Measurements from ENCODE around the gene CCND1.

GRCh38 chr11:69699213-69699612, 58.3 kb downstream of the CCND1 start:
- no peak for TF ChIP-seq GATA3 (IDR thresholded peaks at IDR 0.05; ENCODE audit: low read depth, low read length)
- TF ChIP-seq GATA2 (IDR thresholded peaks at IDR 0.05; ENCODE audit: low read depth, low read length): no peak

Data from SH-SY5Y (cell line).